Spinal cord (tissue), 10 donors: Measurements from ENCODE around the gene PWP1. TPM values are rescaled to one million over a fixed set of nuclear protein-coding genes. Genes with fewer than 3 reads are reported as not detected.

ENCODE experiments used
- DNase-seq, 6 donors: peaks; one replicate each; pipeline versions ENCODE4 v3.0.0 to v3.0.0-alpha.2; 2013 to 2015; ENCODE audit warnings: low spot score in 6 of 6, low read depth in 4 of 6
- H3K27ac ChIP-seq: one replicate; pipeline ENCODE4 v1.5.1; 2013; ENCODE audit warnings: low read depth, low read length, control low read depth
- H3K27me3 ChIP-seq: one replicate; pipeline ENCODE4 v1.6.1; 2013; ENCODE audit warnings: low read length; ENCODE audit not compliant: control insufficient read depth, insufficient read depth
- H3K36me3 ChIP-seq: one replicate; pipeline ENCODE4 v1.6.1; 2013; ENCODE audit warnings: low read length; ENCODE audit not compliant: control insufficient read depth, insufficient read depth
- H3K4me1 ChIP-seq: one replicate; pipeline ENCODE4 v1.6.1; 2013; ENCODE audit warnings: low read length; ENCODE audit not compliant: control insufficient read depth, insufficient read depth
- H3K4me3 ChIP-seq: one replicate; pipeline ENCODE4 v1.5.1; 2013; ENCODE audit warnings: low read depth, low read length, control low read depth
- H3K9me3 ChIP-seq: one replicate; pipeline ENCODE4 v1.6.1; 2013; ENCODE audit warnings: low read length; ENCODE audit not compliant: control insufficient read depth, insufficient read depth
- WGBS: methylation state at CpG from one replicate; pipeline ENCODE4 v1.1.5; 2013; ENCODE audit warnings: missing lambda C conversion rate; ENCODE audit not compliant: insufficient coverage; 5-methylcytosine and 5-hydroxymethylcytosine counted together
- polyA plus RNA-seq, 2 donors: library from polyadenylated mRNA; unstranded; fragments of 120-200 nt; gene quantifications; one replicate each; pipeline ENCODE4 v1.2.1, GENCODE V29; 2013; ENCODE audit not compliant: insufficient read length in 2 of 2
- total RNA-seq, 2 donors: library from RNA; depleted of rRNA in 1 of 2; stranded (reverse); fragments of 120-200 nt in 1 of 2; fragments of >200 nt in 1 of 2; gene quantifications; one replicate each; pipeline versions ENCODE4 v1.2.3 to v1.2.4, GENCODE V29; 2013 to 2014
- donor health status: healthy.

PWP1 gene
- total and polyA plus RNA-seq, 4 donors: 49.2 to 61.3 (median 54.7) TPM

DNA sequence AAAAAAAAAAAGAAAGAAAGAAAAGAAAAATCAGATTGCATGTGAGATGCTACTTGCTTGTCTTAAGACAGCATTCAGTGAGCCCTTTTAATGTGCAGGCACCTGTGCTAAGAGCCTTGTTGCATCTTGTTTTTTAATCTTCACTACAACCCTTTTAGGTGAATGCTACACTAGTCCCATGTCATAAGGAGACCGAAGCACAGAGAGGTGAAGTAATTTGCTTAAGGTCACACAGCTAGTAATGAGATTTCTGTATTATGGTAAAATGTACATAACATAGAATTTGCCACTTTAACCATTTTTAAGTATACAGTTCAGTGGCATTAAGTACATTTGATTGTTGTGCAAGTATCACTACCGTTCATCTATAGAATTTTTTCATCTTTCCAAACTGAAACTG lies 32.1 kb upstream of the PWP1 start:
- peaks cover 7% of the 10 kb centered on the region for H3K4me1 ChIP-seq
- no CpG with 5 or more reads among the region's 2 CpGs for WGBS
- H3K4me3 ChIP-seq: no peak overlapping the region
- peaks cover 5% of the 10 kb centered on the region for H3K36me3 ChIP-seq
- H3K27me3 ChIP-seq: no peaks in the 10 kb centered on the region
- no peaks in the 10 kb centered on the region for H3K9me3 ChIP-seq
- DNase-seq: no peak
- no peak overlapping the region for H3K27ac ChIP-seq

DNA sequence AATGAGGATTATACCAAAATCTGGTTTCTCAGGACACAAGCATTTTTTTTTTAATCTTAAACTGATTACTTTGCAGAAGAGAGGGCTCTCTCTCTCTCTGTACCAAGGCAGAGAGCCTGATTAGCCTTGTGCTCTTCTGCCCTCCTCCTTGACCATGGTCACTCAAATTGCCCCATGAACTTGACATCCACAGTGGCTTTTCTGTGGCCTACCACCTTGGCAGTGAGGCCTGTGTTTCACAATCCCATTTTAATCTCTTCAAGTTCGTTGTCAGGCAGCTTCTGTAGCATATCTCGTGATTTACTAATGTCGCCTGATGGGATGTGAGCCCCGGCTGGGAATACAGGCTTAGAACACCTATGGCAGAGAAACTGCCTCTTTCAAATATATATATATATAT lies 30.7 kb upstream of the PWP1 start:
- no peak overlapping the region for H3K4me3 ChIP-seq
- H3K9me3 ChIP-seq: no peaks in the 10 kb centered on the region
- peaks cover 6% of the 10 kb centered on the region for H3K36me3 ChIP-seq
- WGBS: 40% methylated on average over 1 of the region's 4 CpGs
- H3K27me3 ChIP-seq: no peaks in the 10 kb centered on the region
- H3K27ac ChIP-seq: no peak overlapping the region
- DNase-seq: no peak
- peaks cover 7% of the 10 kb centered on the region for H3K4me1 ChIP-seq

DNA sequence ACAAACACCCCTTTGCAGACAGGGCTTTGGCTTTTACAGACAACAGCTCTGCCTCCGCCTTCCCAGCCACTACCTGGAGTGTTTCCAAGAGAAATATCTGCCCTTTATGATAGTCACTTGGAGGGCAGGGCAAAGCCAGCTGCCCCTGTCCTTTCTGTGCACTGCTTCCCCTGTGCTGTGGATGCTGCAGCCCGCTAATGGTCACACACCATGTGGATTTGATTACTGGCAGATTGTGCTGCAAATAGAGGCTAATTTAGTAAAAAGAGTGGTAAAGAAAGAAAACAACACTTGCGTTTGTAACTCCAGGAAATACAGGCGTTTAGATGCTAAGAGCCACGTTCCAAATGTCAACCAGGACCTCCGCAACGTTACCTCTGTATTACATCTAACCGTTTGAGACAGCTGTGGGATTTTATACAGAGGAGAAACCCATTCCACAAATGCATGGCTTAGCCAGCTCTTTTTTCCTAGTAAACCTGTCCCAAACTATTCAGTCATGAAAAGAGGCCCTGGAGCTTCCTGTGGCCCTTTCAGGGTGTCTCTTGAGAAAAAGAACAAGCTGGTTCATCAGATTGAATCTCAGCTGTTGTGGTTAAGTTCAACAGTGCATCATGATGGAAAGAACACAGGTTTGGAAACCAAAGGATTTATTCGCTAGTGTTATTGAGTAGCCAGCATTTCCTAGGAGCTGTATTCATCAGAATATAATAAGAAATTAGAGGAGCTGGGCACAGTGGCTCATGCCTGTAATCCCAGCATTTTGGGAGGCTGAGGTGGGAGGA lies 30.1 kb upstream of the PWP1 start:
- H3K9me3 ChIP-seq: no peaks in the 10 kb centered on the region
- H3K4me3 ChIP-seq: no peak overlapping the region
- peak in 1 of 6 donors; percentile 22 for DNase-seq
- 65% methylated on average over 7 of the region's 9 CpGs for WGBS
- H3K36me3 ChIP-seq: peaks cover 8% of the 10 kb centered on the region
- H3K4me1 ChIP-seq: peaks cover 7% of the 10 kb centered on the region
- no peaks in the 10 kb centered on the region for H3K27me3 ChIP-seq
- H3K27ac ChIP-seq: no peak overlapping the region

DNA sequence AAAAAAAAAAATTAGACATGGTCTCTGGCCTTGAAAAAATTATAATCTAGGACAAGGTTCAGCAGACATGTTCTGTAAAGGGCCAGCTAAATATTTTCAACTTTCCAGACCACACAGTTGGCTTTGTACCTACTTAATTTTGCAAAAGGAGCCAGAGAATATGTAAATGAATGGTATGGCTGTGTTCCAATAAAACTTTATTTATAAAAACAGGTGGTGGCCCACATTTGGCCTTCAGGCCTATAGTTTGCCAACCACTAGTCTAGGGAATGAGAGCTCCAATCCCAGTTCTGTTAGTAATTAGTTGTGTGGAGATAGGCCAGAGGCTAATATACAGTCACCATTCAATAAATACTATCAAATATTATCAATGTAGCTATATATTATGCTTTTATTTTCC lies 29.3 kb upstream of the PWP1 start:
- no peak for DNase-seq
- H3K27me3 ChIP-seq: no peaks in the 10 kb centered on the region
- no peak overlapping the region for H3K4me3 ChIP-seq
- H3K9me3 ChIP-seq: no peaks in the 10 kb centered on the region
- H3K4me1 ChIP-seq: peaks cover 7% of the 10 kb centered on the region
- no peak overlapping the region for H3K27ac ChIP-seq
- peaks cover 8% of the 10 kb centered on the region for H3K36me3 ChIP-seq

DNA sequence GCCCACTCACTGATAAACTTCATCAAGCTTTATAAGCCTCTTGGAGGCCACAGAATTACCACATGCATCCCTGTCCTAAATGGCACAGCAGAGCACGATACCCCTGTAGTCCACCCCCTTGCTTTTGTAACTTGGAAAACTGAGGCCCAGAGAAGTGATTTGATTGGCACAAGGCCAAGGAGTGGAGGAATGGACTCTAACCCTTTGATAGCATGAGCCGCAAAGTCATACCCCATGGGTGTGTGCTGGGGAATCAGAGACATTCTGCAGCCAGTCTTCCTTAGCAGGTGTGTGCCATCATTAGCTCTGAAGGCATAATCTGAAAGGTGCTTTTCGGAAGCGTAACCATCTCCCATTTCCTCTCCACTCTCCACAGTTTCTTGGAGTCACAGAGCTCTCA lies 28.5 kb upstream of the PWP1 start:
- DNase-seq: no peak
- Histone ChIP-seq H3K27ac (no peak overlapping the region), H3K9me3 (no peaks in the 10 kb centered on the region), H3K36me3 (peaks cover 3% of the 10 kb centered on the region), H3K4me1 (peaks cover 2% of the 10 kb centered on the region), H3K27me3 (no peaks in the 10 kb centered on the region), H3K4me3 (no peak overlapping the region)
- 90% methylated on average over 3 of the region's 4 CpGs for WGBS

DNA sequence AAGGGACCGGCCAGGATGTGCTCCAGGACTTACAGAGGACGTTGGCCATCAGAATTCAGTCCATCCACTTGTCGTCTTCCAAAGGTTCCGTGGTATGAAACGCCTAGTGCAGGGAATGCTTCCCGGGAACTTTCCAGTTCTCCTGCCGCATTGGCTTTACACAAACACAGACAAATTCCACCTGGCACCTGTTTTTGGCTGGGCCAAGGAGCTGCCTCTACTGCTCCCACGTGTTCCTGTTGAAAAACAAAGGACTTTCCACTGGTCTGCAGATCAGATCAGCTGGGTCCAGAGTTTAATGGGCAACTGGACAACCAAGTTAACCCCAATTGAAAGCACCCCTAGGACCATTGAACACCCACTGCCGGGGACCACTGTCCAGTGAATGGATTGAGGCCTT lies 28.0 kb upstream of the PWP1 start:
- no peak overlapping the region for H3K4me3 ChIP-seq
- H3K4me1 ChIP-seq: no peaks in the 10 kb centered on the region
- H3K36me3 ChIP-seq: peaks cover 3% of the 10 kb centered on the region
- WGBS: 96% methylated on average over 9 of the region's 9 CpGs
- no peaks in the 10 kb centered on the region for H3K27me3 ChIP-seq
- no peak overlapping the region for H3K27ac ChIP-seq
- no peak for DNase-seq
- no peaks in the 10 kb centered on the region for H3K9me3 ChIP-seq

DNA sequence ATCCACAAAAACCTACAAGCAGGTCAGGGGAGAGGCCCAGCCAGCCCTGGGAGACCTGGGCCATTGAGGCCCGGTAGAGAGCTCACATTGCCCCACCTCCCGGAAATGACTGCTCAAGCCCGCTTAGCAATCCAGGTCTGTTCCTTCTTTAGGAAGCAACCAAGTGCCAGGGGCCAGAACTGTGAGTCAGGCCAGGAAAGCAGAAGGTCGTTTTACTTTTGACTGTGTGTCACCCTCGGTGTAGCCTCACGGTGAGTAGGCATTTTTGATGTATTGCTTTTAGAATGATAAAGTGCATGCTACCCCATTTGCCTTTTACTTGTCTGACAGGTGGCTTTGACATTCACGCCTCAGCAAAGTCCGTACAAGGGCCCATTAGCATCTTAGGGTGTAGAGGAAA lies 25.4 kb upstream of the PWP1 start:
- Histone ChIP-seq H3K36me3 (peaks cover 3% of the 10 kb centered on the region), H3K4me1 (no peaks in the 10 kb centered on the region), H3K27me3 (no peaks in the 10 kb centered on the region), H3K4me3 (no peak overlapping the region), H3K27ac (no peak overlapping the region), H3K9me3 (no peaks in the 10 kb centered on the region)
- DNase-seq: no peak
- 69% methylated on average over 5 of the region's 8 CpGs for WGBS

DNA sequence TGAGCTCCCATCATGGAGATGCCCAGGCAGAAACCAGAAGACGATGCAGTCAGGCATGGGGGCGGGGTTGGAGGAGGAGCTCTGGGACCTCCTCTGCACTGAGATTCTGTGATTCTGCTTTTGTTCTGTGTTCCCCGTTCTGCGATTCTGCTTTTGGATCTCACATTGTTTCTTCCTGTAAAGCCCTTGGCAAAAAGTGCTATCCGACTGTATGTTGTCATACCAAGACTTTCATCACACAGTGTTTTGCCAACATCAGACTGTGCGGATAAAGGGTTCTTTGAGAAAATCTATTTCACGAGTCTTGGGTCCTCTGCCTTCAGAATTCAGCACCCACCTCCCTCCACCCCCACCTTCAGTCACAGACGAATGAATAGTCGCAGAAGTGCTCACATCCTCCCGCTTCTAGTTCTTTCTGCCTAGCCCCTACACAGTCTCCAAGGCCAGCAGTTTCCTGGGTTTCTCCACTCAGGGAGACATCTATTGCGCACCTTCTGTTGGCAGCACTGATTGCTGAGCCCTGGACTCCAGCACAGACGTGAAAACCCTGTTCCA lies 24.7 kb upstream of the PWP1 start:
- WGBS: 62% methylated on average over 11 of the region's 12 CpGs
- H3K27ac ChIP-seq: no peak overlapping the region
- DNase-seq: no peak
- no peaks in the 10 kb centered on the region for H3K27me3 ChIP-seq
- no peaks in the 10 kb centered on the region for H3K9me3 ChIP-seq
- peaks cover 3% of the 10 kb centered on the region for H3K36me3 ChIP-seq
- H3K4me1 ChIP-seq: no peaks in the 10 kb centered on the region
- H3K4me3 ChIP-seq: no peak overlapping the region

DNA sequence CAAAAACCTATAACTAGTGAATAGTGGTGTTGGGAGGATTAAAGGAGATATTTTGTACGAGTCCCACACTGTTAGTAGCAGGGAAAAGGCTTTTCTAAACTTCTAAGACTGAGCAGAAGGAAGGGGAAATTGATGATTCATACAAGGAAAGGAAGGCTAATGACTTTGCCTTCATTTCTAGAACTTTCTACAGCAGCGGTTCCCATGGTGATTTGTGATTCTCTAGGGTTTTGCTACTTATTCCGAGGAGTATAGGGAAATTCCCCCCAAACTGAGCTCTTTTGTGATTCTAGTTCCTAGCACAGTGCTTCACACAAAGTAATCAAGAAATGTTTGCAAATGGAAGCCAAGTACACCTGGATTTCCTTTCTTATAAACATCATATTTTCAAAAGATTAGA lies 23.8 kb upstream of the PWP1 start:
- H3K9me3 ChIP-seq: no peaks in the 10 kb centered on the region
- no peaks in the 10 kb centered on the region for H3K4me1 ChIP-seq
- DNase-seq: no peak
- H3K4me3 ChIP-seq: no peak overlapping the region
- no peak overlapping the region for H3K27ac ChIP-seq
- no peaks in the 10 kb centered on the region for H3K27me3 ChIP-seq
- no CpG with 5 or more reads among the region's 3 CpGs for WGBS
- peaks cover 3% of the 10 kb centered on the region for H3K36me3 ChIP-seq

DNA sequence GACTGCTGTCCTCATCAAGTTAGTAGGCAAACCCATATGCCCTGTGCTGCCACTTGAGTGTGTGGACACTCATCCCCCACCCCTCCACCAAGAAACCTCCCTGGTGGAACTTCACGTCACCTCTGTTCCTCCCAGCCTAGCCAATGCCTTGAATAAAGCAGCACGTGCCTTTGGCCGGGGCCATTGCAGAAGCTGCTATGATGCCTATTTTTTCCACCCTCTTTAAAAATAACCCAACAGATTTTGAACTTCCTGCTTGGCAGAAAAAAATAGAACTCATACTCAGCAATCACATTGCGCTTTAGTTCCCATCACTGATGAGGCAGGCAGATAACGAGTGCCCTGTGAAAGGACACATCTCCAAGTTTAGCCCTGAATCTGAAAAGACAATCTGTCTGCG lies 23.1 kb upstream of the PWP1 start:
- H3K4me1 ChIP-seq: no peaks in the 10 kb centered on the region
- no peaks in the 10 kb centered on the region for H3K9me3 ChIP-seq
- H3K27ac ChIP-seq: no peak overlapping the region
- 79% methylated on average over 6 of the region's 6 CpGs for WGBS
- peaks cover 3% of the 10 kb centered on the region for H3K36me3 ChIP-seq
- no peak overlapping the region for H3K4me3 ChIP-seq
- no peaks in the 10 kb centered on the region for H3K27me3 ChIP-seq
- no peak for DNase-seq
